NCI-H748 (cell line): ENCODE data around the gene PAX8.
"Not testable (repeated sequence)": the region's sequence is repeated elsewhere in the genome, so short reads cannot be mapped to it uniquely, and the experiment has no call there.

Experiments
- DNase-seq: peaks from one replicate; lab custom pipeline; 2025; ENCODE audit not compliant: unreplicated experiment; lab: John Stamatoyannopoulos, UW

Gene PAX8

GRCh38 chr2:113278742-113279139 lies at the start of gene PAX8:
Gene PAX8 (minus strand): TSS chr2:113278921. CDS start chr2:113278394, 527 bp downstream.
- no peak for DNase-seq

DNA sequence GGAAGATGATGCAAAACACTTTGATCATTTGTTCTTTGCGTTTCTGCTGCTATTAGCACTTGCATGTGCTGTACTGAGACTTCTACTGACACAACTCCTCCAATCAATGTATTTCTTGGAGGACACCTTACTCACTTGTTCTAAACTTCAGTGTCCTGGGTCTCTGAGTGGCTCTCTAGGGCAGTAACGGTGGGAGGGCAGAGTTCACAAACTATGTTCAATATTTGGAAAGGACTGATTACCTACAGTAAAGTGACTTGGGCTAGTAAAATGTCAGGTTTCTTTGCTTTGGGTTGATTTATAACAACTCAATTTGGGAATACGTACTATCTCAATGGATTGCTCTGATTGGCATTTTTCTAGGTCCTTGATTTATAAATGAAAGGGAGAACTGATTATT lies 49.3 kb upstream of the PAX8 start:
- no peak for DNase-seq

DNA sequence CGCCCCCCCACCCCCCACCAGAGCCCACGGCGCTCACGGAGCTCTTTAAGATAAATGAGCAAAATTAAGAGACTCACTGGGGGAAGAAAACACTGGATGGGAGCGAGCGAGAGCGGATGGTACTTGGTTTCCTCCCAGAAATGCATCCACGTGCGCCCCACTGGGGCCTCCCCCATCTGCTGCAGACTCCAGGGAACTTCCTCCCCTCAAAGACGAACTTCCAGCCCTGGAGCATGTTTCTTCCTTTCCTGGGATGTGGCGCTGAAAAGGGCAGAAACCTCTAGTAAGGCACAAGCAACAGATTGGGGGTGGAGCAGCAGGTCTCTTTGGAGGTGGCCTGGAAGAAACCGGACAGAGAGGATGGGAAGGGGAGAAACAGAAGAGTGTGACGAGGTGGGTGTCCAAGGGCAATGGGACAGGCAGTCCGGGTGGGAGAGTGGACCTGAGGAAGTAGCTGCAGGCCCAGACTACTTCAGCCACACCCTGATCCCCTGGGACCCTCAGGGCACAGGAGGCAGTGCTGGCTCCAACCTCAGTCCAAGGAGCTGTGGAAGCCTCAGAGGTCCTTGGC lies 46.5 kb upstream of the PAX8 start:
- DNase-seq: peak; percentile 18

- DNase-seq: peak; percentile 76
Measured at GRCh38 chr2:113324684-113325160, 46.0 kb upstream of the PAX8 start.

- not testable (repeated sequence) for DNase-seq
Measured at GRCh38 chr2:113323129-113323528, 44.4 kb upstream of the PAX8 start.

GRCh38 chr2:113320106-113320505 lies 41.4 kb upstream of the PAX8 start:
- DNase-seq: not testable (repeated sequence)

- not testable (repeated sequence) for DNase-seq
Measured at GRCh38 chr2:113318941-113319340, 40.2 kb upstream of the PAX8 start.

DNA sequence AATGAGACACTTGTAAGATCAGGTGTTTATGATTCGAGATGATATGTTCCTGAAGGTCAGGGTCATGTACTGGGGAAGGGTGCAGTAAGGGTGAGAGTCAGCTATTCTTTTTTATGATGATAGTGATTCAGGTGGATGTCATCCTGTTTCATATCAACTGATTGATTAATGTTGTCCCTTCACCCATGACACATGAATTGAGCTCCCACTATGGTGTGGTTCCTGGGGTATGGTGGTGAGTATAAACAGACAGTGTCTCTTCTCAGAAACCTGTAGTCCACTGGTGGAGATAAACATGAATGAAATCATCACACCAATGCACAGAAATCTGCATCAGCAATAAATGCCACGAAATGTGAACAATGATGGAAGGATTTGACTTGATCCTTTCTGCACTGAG lies 37.4 kb upstream of the PAX8 start:
- DNase-seq: no peak

DNA sequence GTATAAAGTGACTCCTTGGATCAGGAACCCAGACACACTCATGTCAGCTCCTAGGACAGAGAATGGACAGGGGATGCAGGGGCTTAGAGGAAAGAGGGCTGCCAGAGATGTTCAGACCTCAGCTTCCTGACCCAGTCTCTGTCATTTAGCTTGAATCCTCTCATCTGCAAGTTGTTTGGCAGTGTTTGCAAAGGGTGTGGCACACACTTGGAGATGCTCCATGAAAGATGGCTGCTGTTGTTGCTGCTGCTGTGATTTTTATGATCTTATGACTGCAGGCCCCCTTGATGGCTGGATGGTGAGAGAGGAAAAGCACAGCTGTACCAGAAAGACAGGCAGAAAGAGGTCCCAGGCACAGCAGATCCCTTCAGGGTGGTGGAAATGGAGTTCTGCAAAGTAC lies 35.9 kb upstream of the PAX8 start:
- DNase-seq: peak; percentile 46

GRCh38 chr2:113314176-113314575 lies 35.5 kb upstream of the PAX8 start:
- not testable (repeated sequence) for DNase-seq

GRCh38 chr2:113311781-113312180 lies 33.1 kb upstream of the PAX8 start:
- not testable (repeated sequence) for DNase-seq

DNA sequence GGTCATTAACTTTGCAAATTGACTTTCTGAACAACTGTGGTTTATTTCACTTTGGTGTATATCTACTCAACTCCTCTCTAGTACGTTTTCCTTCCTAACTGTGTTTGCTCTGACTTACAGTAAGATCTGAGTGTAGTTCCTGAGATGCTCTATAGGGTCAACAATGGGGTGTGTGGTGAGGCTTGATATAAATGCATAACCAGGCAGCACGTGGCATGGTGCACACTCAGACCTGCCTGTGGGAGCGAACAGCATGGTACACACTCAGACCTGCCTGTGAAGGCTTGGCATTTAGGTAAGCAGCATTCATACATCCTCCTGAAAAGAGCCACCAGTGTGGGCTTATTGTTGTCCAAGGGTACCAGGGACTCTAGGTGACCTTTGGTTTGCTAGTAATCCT lies 32.5 kb upstream of the PAX8 start:
- not testable (repeated sequence) for DNase-seq

DNA sequence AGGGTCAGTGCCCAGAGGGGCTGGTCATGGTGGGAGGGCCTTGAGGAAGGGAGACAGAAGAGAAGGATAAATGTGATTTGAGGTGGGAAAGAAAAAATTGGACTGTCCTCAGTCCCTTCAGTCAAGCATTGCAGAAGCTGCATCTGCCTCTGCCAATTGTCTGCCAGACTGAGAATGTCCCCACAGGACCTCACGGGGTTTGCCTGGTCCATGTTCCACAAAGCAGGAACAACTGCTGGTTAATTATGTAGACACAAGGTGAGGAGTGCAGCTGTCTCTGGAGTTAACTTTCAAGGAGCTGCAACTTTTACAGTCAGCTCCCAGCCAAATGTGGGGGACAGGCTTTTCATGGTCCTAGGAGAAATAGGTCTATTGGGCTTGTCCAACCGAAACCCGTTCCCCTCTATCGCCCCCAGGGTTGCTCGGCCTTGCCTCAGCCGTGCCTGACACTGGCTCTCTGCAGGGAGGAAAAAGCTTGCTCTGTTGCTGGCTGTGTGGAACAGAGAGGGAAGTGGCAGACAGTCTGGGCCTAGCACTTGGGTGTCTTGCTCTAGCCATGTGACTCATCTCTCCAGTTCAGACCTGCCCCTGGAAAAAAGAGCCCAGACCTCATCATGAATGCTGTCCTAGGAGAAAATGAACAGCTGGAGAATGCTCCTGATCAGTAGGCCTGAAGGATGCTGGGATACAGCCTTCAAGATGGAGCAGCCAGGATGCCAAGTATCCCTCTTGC lies 31.1 kb upstream of the PAX8 start:
- DNase-seq: no peak

GRCh38 chr2:113308784-113309183 lies 30.1 kb upstream of the PAX8 start:
- DNase-seq: not testable (repeated sequence)

GRCh38 chr2:113306207-113306606 lies 27.5 kb upstream of the PAX8 start:
- DNase-seq: not testable (repeated sequence)

DNA sequence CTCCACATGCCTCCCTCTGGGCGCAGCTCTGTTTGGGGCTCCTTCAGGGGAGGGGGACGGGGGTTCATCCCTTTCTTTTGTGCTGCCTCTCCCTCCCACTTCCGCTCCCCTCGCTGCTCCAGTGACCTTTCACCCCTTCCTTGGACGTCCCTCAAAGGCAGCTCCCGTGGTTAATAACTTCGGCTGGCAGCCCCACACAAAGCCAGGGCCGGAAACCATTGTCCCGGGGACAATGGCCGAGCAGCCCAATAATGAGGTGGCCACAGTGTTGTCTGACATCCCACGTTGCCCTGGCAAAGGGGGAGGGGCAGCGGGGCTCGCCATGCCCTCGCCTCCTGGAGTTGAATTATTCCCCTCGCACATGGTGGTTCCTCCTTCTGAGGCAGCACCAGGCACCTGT lies 27.0 kb upstream of the PAX8 start:
- DNase-seq: peak; percentile 62

DNA sequence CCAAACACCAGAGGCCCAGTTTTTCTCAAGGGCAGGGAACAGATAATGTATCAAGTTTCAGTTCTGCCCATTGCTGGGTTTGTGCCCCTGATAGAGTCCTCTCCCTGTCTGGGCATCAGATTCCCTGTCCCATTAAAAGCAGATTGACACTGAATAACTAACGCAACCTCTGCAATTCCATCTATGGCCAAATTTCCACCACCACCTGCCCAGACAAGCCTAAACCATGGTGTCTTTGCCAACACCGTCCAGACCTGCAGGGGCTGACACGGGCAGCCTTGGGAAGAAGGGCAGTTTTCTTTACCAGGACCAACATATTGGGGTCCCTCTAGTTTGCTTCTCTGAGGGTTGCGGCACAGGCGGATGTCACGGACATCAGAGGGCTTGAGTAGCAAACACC lies 26.4 kb upstream of the PAX8 start:
- no peak for DNase-seq

DNA sequence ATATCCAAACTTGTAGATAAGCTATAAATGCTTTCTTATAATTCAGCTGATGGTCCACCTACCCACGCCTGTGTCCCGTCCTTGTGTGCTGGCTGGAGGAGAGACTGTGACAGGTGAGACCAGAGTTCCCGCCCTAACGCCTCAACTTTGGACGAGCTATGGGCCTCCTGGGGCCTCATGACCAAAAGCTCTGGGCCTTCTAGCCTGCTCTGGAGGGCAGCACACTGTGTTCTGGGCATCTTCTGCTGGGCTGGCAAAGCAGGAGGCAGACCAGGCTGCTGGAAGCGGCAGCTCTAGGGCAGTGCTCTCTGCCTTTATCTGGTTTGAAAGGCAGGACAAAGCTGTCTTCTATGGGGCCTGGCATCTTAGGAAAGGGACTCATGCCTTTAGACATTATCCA lies 26.0 kb upstream of the PAX8 start:
- DNase-seq: no peak

GRCh38 chr2:113302216-113302980 lies 23.7 kb upstream of the PAX8 start:
- not testable (repeated sequence) for DNase-seq

- DNase-seq: no peak
Measured at GRCh38 chr2:113300281-113300680, 21.6 kb upstream of the PAX8 start.

DNA sequence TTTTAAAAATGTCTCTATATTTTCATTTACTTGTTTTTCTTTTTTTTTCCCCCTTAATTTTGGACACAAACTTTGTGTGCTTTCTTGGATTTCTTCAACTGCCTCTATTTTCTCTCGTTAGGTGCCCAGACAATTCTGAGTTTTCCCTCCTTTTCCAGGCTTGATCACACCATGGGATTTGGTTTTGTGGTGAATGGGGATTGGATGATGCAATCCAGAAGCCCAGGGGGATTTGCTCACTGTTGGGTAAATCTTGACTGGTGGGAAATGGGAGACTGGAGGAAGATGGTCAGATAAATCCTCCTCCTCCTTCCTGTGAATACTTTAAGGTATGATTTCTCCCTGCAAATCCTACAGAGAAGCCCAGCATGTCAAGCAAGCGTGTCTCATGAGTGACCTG lies 19.5 kb upstream of the PAX8 start:
- no peak for DNase-seq

GRCh38 chr2:113297590-113297989 lies 18.9 kb upstream of the PAX8 start:
- DNase-seq: peak; percentile 1
